ENCODE data around the gene CHMP6. TPM values are rescaled to one million over a fixed set of nuclear protein-coding genes. Genes with fewer than 3 reads are reported as not detected.
A peak's percentile ranks its signal among the peaks of the same experiment; 100 is the strongest.
"Not testable (repeated sequence)": the region's sequence is repeated elsewhere in the genome, so short reads cannot be mapped to it uniquely, and the experiment has no call there.

Gene CHMP6
- total RNA-seq, 1 donor from 2014 or later, result 13.6 TPM

DNA sequence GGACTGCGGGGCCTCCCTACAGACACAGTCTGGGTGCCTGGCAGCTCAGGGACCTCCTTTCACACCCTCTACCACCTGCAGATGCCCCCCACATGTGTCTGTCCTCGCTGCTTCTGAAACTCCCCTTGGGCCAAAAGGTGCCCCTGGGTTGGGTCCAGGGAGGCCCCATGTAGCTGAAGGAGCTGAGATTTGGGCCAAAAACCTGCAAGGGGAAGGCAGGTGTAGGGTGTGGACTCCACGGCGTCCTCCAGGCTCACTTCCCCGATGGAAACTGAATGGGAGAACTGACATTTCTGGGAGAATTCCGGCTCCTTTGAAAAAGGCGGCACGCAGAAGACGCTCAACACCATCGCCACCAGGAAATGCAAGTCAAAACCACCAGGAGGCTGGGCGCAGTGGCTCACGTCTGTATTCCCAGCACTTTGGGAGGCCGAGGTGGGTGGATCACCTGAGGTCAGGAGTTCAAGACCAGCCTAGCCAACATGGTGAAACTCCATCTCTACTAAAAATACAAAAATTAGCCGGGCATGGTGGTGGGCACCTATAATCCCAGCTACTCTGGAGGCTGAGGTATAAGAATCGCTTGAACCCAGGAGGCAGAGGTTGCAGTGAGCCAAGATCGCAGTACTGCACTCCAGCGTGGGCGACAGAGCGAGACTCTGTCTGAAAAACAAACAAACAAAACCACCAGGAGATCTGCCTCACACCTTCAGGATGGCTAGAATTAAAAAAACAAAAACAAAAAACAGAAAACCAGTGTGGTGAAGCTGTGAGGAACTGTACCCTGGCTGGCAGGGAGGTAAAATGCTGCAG, 30.1 kb downstream of the CHMP6 start:
- no peak for DNase-seq
- peak; percentile 6 for ATAC-seq (ENCODE audit: poor library complexity)
- intact Hi-C loops (cut with DNase I), result no loop called here

DNA sequence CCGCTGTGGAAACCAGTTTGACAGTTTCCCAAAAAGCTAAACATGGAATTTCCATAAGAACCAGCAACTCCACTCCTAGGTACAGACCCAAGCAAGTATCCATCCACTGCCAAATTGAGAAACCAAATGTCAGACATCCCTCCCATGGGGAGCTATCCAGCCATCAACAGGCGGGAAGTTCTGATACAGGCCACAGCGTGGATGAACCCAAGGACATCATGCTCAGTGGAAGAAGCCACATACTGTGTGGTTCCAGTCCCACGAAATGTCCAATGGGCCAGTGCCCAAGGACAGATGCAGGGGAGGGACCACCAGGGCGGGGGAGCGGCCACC, 30.7 kb downstream of the CHMP6 start:
- ATAC-seq (ENCODE audit: poor library complexity) (no peak), DNase-seq (no peak)
- intact Hi-C loops (cut with DNase I), result no loop called here

DNA sequence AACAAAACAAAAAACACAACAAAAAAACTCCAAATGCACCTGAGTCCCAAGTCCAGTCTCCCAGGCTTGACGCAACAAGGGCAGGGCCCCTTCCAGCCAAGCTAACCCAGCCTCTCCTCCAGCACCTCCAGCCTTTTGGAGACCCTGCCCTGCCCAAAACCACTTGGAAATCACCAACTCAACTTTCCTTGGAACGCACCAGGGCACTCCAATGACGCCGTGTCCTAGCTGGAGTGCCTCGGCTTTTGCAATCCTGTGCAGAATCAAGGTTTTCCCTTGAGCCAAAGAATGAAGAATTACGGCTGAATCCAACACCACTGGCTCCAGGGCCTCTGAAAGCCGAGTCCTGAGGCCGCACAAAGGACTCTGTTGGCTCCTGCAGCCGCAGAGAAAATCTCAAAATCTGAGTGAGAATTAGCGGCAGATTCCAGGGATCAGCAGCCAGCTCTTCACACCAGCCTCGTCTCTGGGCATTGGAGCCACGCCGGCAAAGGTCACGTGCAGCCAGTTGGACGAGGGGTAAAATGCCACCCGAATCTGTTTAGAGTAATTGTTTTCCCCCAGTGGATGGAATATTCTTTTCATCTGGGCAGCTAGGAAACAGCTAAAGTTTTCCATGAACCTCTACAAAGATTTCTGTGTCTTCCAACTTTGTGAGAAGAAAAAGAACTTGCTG, 33.6 kb downstream of the CHMP6 start:
- ATAC-seq (ENCODE audit: poor library complexity) (no peak), DNase-seq (no peak)
- intact Hi-C loops (cut with DNase I), result loop anchor here (2.0 kb wide), 1 partner anchor 76 kb away; no protein-coding TSS in a partner anchor

DNA sequence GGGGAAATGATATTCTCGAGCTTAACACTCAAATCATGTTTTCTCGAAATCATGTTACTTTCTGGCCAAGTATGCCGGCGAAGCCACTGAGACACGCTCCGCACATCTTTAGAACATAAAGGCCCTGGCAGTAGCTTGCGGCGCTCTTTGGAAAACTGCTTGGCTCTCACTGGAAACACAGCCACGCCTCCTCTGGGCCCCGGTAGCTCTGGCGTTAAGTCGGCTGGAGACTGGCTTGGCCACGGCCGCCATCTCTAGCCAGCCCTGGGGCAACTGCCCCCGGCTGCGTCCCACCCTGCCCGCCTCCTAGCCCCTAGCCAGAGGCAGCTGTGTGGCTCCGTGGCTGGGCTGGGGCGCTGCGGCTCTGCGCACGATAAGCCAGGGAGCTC, 34.1 kb downstream of the CHMP6 start:
- no peak for ATAC-seq (ENCODE audit: poor library complexity)
- no peak for DNase-seq
- intact Hi-C loops (cut with DNase I), result loop anchor here (2.0 kb wide), 1 partner anchor 75 kb away; no protein-coding TSS in a partner anchor

DNA sequence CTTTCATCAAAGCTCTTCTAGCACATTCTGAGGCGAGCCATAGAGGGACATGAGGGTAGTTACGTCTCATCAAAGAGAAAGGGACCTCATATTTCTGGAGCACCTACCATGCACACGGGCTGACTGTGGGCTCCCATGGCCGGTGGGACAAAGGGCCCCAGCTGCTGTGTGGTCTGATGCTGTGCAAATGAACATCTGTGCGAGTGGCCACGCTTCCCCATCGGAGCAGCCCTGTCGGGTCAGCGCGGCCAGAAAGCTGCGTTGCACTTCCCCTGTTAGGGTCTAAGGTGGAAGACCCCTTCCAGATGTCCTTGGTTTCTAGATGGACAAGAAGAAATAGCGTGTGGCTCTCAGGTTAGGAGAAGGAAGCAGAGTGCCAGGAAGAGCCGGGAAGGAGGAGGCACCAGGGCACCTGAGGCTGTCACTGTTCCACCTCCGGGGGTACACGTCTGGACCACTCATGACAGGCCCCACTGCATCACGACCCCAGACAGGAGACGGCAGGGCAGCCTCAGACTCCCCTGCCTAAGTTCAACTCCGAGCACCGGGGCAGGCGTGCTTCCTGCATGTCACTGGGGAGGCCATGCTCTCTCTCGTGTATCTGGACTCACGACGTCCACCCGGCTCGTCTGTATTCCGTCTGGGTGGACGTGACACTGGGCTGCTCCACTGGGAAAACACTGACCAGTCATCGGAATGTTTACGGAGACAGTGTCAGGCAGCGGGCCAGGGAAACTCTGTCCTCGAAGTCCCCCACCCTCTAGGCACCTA, 34.8 kb downstream of the CHMP6 start:
- DNase-seq, result peak; percentile 34
- intact Hi-C loops (cut with DNase I), result no loop called here
- ATAC-seq (ENCODE audit: poor library complexity), result no peak

DNA sequence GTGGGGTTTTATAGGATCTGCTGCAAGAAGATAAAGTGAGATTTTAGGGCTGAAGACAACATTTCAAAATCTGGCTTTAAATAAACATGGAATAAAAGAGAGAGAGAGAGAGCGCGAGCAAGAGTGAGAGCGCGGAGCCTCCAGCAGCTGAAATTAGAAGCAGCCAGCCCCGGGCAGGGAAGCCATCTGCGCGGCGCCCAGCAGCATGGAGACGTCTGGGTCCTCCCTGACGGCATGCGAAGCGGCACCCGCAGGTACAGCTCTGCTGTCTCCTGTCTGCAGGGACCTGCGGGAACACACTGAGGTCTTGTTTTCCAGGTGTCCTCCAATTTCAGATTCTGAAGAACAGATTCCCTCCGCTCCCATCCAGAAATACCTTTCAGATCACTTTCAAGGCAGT, 35.4 kb downstream of the CHMP6 start:
- no peak for ATAC-seq (ENCODE audit: poor library complexity)
- intact Hi-C loops (cut with DNase I), result no loop called here
- no peak for DNase-seq

DNA sequence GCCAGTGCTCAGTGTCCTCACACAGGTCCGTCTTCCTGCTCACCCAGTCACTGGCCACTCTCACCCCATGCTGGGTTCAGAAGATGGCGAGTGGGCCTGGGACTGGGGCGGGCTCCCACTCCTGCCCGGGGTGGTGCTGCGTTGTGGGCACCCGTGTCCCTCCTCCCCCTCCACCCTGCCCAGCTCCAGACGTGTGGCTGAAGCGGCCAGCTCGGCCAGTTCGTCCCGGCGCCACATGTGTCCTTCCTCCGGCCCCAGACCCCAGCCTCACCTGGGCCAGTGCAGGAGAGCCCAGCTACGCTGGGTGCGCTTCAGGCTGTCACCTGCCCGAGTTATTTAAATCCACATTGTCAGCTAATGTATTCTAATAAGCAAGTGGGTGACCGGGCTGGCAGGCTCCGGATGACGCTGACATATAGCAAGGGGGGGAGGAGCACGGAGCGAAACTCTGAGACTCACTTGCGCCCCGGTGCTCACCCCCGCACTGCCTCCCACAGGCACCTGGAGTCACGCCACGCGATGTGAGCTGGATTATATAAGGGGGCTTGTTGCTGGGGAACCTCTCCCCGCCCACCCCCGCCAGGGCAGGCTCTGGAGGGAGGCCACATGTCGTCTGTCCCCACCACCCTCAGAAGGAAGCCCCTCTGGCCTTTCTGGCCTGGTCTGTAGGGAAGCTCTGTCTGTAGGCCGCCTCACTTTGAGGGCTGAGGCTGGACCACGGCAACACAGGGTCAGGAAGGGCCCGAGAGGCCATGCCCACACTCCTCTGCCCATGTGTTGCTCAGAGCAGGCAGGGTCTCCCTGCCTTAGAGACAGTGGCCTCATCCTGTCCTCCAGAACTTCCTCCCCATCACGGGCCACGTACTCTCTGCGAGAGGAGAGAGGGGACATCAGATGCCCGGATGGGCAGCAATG, 36.2 kb downstream of the CHMP6 start:
- intact Hi-C loops (cut with DNase I), result no loop called here
- DNase-seq (no peak), ATAC-seq (ENCODE audit: poor library complexity) (no peak)

DNA sequence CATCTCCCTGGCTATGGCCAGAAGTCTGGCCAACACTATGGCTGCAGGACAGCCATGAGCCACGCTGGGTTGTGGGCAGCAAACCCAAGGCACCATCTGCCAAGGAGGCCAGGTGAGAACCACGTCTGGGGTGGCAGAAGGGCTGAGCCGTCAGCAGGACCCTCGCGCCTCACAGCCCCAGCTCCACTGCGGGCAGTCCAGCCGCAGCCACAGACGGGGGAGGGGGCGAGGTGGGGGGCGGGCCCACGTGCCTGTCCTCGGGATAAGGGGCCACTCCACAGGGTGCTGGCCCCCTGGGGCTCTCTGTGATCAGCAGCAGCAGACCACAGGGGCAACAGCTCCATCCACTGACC, 36.8 kb downstream of the CHMP6 start:
- DNase-seq (peak; percentile 24), ATAC-seq (ENCODE audit: poor library complexity) (no peak)
- intact Hi-C loops (cut with DNase I), result no loop called here

DNA sequence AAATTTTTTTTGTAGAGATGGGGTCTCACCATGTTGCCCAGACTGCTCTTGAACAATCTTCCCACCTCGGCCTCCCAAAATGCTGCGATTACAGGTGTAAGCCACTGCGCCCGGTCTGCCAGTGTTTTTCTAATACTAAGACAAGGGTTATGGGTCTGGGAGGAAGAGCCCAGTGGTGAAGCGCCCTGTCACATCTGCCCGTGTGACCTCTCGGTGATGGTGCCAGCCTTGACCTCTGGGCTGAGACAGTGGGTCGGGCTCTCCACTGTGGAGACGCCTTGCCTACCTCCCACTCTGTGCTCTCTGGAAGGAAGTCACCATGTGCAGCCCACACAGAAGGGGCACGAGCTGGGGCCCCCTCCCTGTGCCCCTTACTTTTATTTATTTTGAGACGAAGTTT, 38.2 kb downstream of the CHMP6 start:
- DNase-seq (peak; percentile 31), ATAC-seq (ENCODE audit: poor library complexity) (no peak)
- intact Hi-C loops (cut with DNase I), result loop anchor here (2.0 kb wide), 1 partner anchor 69 kb away; no protein-coding TSS in a partner anchor

DNA sequence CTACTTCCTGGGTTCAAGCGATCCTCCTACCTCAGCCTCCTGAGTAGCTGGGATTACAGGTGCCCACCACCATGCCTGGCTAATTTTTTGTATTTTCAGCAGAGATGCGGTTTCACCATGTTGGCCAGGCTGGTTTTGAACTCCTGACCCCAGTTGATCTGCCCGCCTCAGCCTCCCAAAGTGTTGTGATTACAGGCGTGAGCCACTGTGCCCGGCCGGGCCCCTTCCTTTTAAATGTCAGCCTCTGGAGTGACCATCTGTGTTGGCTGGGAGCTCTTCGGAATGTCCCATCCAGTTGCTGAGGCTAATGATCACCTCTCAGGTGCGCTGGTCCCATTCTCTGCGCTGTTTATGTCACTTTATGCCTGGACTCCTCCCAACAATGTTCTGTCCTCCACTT, 38.7 kb downstream of the CHMP6 start:
- peak; percentile 29 for DNase-seq

DNA sequence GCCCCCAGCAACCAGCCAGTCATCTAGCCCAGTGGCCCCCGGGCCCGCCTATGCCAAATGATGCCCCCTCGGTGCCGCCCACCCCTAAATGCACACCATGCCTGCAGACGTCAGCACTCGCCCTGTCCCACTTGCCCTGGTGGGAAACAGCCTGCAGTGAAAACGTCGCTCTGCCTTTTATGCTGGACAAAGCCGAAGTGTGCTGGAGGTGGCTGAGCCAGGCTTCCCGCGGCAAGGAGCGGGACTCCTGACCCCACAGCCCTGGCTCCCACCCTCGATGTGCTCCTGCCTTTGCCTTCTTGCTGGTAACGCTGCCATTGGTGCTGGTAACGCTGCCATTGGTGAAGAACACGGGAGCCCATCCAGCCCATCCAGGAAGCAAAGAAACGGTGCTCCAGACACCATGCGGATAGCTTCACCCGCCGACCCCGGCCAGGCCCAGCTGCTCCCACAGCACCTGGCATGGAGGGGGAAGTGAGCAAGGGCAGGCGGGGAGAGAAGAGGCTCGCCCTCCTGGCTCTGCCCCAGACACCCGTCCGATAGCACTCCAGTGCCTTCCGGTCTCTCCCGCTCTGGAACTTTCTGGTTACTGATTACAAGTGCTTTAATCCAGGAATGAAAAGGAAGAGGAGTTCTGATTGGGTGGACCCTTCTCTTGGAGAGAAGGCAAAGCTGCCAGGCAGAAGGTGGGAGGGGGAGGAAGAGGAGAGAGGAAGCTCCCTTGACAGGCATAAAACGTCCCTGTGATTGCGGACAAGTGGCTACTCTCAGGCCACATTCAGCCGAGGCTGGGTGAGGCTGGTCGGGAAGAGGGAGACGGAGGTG, 39.3 kb downstream of the CHMP6 start:
- ATAC-seq (ENCODE audit: poor library complexity) (peak; percentile 45), DNase-seq (peak; percentile 63)
- intact Hi-C loops (cut with DNase I), result loop anchor here (2.0 kb wide), 1 partner anchor 68 kb away; no protein-coding TSS in a partner anchor

More for the DNA sequence above, 38.7 kb downstream of the CHMP6 start:
- intact Hi-C loops (cut with DNase I), result loop anchor here (2.0 kb wide), 1 partner anchor 68 kb away; no protein-coding TSS in a partner anchor
- not testable (repeated sequence) for ATAC-seq (ENCODE audit: poor library complexity)

DNA sequence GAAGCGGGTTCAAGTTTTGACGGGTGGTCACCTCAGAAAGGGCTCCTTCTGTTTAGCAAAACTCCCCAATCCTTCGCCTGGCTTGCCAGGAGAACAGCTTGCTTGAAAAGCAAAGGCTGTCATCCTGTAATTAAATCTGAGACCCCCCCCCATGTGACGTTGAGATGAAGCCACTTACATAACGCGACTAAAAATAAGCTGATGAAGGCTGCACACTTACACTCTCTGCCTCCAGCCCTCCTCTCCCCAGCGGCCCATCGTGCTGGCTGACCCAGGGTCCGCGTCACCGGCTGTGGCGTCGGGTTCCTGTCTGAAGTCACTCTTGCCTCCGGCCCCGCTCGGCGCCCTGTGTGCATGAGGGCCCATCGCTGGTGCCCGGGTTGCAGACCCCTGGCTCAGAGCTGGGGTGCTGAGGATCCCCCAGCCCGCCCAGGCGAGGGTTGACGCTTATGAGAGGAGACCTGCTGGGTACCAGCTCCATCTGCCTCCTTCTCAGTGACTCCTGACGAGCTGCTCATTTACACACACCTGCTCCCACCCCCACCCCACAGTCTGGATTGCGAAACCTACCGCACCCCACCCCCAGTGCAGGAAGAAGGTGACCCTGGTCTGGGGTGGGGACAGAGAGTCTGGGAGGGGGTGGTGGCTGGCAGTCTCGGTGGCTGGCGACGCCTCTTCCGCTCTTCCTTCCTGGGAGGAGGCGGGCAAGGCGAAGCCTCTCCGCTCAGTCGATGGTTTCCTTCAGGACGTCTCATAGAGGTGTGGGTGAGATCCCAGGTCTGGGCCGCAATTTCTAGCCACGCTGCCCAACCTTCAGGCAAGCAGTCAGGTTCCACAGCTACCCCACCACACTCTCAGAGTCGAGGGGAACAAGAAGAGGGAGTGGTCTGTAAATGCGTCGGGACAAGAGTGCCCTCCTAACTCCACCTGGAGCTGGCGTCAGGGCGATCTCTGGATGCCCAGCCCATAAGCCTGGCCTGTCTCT, 40.2 kb downstream of the CHMP6 start:
- ATAC-seq (ENCODE audit: poor library complexity) (no peak), DNase-seq (peak; percentile 57)
- intact Hi-C loops (cut with DNase I), result loop anchor here (2.0 kb wide), 1 partner anchor 67 kb away; no protein-coding TSS in a partner anchor

DNA sequence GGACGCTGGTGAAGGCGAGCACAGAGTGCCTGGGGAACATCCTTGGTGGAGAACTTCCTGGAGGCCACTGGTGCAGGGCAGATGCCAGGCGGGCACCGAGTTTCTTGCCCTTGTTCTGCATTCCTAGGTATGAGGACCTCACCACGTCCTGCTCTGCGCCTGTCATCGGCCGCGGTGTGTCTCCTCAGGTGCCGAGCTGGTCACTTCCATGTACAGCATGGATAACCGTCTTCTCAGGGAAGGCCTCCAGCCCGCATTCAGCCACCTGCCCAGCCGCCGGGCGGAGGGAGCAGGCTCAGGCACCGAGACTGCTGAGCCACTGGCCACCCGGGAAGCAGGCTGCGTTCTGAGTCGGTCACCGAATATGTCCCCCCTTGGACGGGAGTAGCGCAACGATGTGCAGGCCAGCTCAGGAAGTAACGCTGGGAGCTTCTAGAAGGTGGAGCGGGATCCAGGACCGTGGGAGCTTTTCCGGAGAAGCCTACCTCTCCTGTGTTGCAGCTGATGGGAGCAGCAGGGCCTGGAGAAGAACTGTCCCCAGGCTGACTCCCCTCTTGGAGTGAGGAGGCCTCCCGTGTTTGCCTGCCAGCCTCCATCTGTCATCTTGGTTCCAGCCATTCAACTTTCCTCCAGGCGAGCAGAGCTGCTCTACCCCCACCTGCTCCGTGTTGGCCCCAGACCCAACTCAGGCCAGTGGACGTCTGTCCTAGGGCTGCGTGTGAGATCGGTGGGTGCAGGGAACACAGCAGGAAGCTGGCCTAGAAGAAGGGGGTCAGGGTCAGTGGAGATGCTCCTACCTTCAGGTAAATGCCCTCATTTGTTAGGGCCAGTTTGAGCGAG, 41.2 kb downstream of the CHMP6 start:
- intact Hi-C loops (cut with DNase I), result no loop called here
- no peak for ATAC-seq (ENCODE audit: poor library complexity)
- no peak for DNase-seq

DNA sequence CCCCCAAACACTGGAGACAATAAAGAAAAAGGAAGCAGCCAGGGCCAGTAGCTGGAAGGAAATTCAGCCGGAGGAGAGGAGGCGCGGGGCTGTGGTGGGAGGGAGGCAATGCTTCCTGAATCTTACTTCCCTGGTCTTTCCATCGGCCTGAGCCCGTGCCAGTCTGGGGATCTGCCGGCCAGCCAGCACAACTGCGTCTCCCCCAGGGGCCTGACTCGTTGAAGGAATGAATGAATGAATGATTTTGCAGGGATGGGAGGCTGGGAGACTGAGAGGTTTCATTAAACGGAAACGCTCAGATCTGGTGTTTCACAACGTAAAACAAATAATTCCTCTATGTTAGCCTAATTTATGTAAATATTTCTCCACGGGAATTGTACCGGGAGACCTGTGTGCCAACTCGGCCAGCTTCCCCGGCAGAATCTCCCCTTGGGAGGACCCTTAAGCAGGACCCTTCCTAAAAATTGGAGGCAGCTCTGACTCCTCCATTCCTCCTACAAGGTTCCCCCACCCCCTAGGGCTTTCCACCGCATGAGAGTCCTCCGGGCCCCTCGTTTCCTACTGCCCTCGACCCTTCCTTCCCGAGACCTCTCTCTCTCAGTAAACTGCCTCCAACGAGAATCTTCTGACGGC, 42.0 kb downstream of the CHMP6 start:
- intact Hi-C loops (cut with DNase I), result no loop called here
- DNase-seq, result no peak
- ATAC-seq (ENCODE audit: poor library complexity), result no peak

DNA sequence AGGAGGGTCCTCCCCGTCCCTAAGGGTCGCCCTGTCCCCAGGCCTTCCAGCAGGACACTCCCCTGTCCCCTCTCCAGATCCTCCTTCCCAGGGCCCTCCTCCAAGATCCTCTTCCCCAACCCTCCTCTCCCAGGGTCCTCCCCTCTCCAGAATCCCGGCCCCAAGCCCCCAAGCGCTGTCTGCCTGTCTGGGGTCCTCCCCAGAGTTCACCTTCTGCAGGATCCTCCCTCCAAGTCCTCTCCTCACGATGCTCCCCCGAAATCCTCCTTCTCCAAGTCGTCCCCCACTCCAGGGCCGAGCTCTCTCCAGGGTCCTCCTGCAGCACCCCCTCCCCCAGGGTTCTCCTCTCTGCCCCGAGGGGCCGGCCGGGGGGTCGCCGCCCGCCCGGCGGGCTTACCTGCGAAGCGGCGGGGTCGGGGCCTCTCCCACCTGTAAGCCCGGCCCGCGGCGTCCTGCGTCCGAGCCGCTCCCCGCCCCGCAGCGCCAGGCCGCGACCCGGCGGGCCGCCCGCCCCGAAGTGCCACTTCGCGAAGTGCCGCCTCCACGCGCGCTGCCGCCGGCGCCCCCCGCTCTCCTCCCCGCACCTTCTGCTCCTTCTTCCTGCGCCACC, 42.6 kb downstream of the CHMP6 start:
- intact Hi-C loops (cut with DNase I), result no loop called here

More for the DNA sequence above, 42.6 kb downstream of the CHMP6 start:
- DNase-seq, result no peak
- peak; percentile 12 for ATAC-seq (ENCODE audit: poor library complexity)

All from Right ventricle myocardium superior (tissue), 1 donor.